ENCODE results near the gene ATAD1.
A peak's percentile ranks its signal among the peaks of the same experiment; 100 is the strongest.

Gene ATAD1

DNA sequence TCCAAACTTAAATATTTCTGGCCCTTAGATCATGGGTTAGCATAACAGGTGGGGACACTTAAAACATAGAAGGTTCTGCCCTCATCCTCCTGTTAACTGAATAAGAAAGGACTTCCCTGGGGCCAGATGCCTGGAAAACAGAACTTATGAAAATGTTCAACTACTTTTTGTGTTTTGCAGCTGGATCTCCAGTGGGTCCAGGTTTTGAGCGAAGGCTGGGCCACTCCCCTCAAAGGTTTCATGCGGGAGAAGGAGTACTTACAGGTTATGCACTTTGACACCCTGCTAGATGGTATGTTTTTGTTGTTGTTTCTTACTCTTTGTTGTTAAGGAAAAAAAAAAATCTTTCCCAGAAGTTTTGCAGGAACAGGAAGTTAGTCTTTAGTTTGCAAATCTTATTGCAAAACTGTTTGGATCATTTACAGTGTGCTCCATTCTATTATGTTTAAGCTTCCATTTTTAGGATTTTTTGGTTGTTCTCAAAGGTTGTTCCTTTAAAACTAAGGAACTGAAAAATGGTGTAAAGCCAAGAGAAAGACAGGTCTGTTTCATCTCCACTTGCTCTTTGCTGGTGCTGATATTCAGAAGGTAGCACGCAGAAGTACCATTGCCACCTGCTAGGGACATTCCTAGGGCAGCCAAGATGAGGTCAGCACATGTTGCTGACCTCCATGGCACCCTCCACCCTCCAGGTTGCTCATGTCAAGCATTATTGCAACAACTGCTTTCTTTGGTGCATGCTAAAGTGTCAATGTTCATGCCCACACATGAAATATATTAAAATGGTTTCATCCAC is 102.3 kb downstream of the ATAD1 start:
- no peak for DNase-seq (ENCODE audit: low spot score)

DNA sequence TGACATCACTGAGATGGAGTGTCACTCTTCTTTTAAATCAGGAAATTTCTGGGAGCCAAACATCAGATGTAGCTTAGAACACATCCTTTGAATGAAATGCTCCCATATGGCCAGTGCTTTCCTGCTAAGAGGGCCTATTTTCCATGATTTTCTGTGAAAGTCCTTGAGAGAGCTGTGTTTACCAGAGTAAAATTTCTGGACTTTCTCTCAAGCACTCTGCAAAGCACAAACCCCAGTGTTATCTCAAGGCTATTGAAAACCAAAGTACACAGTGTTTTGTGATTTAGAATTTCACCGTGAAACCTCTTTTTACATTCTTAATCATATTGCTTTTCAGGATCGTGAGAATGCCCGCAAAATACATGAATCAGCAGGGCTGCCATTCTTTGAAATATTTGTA is 104.3 kb downstream of the ATAD1 start:
- DNase-seq (ENCODE audit: low spot score), result no peak

DNA sequence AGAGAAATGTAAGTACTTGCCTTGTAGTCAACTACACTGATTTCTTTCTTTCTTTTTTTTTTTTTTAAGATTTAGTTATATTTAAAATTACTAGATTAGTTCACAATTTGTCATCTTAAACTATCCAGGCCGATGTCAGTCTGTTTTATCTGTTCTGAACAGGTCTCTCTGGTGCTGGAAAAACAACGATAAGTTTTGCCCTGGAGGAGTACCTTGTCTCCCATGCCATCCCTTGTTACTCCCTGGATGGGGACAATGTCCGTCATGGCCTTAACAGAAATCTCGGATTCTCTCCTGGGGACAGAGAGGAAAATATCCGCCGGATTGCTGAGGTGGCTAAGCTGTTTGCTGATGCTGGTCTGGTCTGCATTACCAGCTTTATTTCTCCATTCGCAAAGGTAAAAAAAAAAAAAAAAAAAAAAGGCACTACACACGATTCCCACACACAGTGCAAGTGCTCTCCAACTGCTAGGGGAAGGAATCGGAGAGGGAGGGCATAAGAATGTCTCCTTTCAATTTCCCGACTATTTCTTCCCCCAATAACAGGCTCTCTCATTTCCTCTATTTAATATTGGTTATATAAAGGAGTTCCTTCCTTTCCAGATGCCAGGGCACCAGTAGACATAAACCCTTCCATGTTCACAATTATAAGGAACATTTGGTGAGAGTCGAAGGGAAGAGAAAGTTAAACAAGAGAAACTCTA is 105.0 kb downstream of the ATAD1 start:
- DNase-seq (ENCODE audit: low spot score), result no peak

DNA sequence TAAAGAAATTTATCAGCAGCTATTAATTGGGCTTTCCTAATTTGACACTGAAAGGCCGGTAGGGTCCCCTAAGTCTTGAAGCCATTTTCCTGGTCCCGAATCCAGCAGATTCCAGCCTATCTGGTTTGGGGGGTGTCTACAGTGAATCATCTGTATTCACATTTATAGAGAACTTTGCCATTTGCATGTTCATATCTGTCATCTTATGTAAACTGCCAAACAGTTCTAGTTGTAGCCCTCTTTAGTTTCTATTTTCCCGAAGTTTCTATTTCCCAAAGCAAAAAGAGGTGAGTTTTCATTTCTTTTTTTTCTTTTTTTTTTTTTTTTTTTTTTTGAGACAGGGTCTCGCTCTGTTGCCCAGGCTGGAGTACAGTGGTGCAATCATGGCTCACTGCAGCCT is 110.8 kb downstream of the ATAD1 start:
- DNase-seq (ENCODE audit: low spot score), result no peak

DNA sequence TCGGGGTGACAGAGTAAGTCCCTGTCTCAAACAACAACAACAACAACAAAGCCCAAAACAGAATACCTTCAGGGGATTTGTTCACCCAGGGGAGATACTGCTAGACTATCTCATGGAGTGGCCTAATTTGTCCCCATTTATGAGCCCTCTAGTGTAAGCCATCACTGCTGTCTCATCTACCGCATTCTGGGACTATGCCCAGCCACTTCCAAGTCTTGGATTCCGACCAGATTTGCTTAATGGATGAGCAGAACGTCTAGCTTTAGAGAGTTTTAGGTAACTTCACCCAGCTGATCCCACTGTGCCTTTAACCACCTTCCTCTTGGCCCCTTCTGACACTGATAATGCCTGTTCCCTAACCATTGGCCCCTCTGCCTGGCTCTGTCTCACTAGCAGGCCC is 111.3 kb downstream of the ATAD1 start:
- no peak for DNase-seq (ENCODE audit: low spot score)

DNA sequence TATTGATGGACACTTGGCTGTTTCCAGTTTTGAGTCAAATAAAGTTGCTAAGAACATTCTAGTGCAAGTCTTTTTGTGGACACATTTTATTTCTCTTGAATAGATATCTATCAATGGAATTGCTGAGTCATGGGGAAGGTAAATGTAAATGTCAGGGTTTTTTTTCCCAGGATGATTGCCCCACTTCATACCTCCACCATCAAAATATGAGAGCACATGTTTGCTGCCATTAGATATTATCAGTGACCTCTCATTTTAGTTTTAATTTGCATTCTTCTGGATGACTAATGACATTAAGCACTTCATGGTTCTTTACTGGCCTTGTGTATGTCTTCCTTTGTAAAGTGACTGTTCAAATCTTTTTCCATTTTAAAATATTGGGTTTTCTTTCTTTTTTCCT is 112.7 kb downstream of the ATAD1 start:
- peak; percentile 19 for DNase-seq (ENCODE audit: low spot score)

DNA sequence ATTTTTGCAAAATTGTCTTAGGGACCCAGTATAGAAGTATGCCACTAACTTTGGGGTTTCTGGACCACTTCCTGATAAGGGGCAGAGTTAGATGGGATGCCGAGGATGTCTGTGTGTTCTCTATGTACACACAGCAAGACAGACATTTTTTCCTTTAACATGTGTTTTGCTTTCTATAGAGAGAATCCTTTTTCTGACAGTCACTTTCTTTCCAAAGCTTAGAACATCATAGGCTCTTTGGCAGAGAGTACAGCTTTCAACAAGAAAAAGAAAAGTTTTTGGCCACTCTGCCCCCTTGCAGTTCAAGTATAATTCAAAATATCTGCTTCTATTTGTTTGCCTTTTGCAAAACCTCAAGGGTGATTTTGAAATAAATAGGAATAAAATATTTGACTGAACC is 114.3 kb downstream of the ATAD1 start:
- DNase-seq (ENCODE audit: low spot score), result no peak

DNA sequence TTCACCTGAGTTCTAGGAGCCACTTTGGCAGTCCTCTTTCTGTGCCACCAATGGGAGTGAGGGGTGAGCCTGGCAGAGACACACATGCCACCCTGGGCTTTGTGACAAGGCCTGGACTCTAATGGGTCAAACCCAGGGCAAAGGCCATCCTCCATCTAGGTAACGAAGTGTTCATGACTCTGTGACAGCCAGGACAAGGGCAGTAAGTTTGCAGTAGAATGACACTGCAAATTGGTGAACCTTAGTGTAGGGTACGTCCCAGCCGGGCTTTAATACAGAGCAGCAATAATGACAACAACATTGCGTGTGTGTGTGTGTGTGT is 115.1 kb downstream of the ATAD1 start:
- DNase-seq (ENCODE audit: low spot score), result no peak

DNA sequence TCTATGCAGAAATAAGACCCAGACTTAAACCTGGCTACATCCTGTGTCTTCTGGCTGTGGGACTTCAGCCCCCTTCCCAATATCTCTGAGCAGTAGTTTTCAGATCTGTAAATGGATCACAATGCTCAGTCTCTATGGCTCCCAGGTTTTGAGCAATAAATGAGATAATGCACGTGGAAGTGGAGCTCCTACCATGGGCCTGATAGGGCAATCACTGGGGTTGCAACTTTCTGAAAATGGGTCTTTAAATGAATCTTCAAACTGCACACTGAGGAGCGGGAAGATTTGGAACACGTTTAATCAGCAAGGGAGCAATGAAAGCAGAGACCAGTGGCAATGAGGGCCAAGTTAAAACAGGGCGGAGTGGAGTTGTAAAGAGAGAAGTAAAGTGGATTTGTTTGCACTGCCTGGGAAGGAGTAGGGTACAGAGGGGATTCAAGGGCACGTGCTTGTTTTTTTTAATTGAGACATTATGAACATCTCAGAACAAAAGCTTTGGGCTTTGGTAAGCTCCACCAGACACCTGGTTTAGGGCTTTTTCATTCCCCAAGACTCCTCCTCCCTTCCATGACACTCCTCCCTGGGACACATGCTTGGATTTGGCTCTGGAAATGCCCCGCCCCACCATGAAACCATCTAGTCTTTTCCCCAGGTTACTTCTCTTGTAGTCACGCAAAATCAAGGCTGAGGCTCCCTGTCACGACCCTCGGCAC is 115.6 kb downstream of the ATAD1 start:
- no peak for DNase-seq (ENCODE audit: low spot score)
